Keratinocyte (primary cell): ENCODE measurements around the gene ATAD1. TPM values are rescaled to one million over a fixed set of nuclear protein-coding genes. Genes with fewer than 3 reads are reported as not detected.

ENCODE experiments used
- DNase-seq: peaks from one replicate; pipeline ENCODE4 v3.0.0-alpha.2; 2011; ENCODE audit warnings: low read depth, missing footprints, low spot score
- FAIRE-seq: peaks from 2 replicates; lab custom pipeline; 2011; peaks lifted over from hg19 to GRCh38; lab: Jason Lieb, UNC
- H2AFZ ChIP-seq: 2 replicates; pipeline ENCODE4 v1.6.0; 2012; ENCODE audit warnings: low read length, control low read depth, inconsistent platforms; ENCODE audit not compliant: control insufficient read depth
- H3K27ac ChIP-seq: 2 replicates; pipeline ENCODE4 v1.5.1; 2011; ENCODE audit warnings: low read length; ENCODE audit not compliant: control insufficient read depth, insufficient read depth
- H3K27me3 ChIP-seq: 3 replicates; pipeline ENCODE4 v1.6.0; 2011; ENCODE audit warnings: low read length; ENCODE audit not compliant: control insufficient read depth, insufficient read depth; ENCODE audit errors: extremely low read depth
- H3K36me3 ChIP-seq, 2 experiments: 2 replicates in 1 of 2; 3 replicates in 1 of 2; pipeline ENCODE4 v1.5.1; 2011; ENCODE audit warnings: low read length in 2 of 2, mild to moderate bottlenecking in 1 of 2; ENCODE audit not compliant: control insufficient read depth in 2 of 2, insufficient read depth in 2 of 2; ENCODE audit errors: extremely low read depth in 1 of 2
- H3K4me1 ChIP-seq: 3 replicates; pipeline ENCODE4 v1.5.1; 2011; ENCODE audit warnings: low read length; ENCODE audit not compliant: control insufficient read depth, insufficient read depth; ENCODE audit errors: extremely low read depth
- H3K4me2 ChIP-seq: 3 replicates; pipeline ENCODE4 v1.6.0; 2011; ENCODE audit warnings: low read depth, low read length; ENCODE audit not compliant: control insufficient read depth, insufficient read depth; ENCODE audit errors: extremely low read depth
- H3K4me3 ChIP-seq, 3 experiments: fragments of 200-600 bp in 1 of 3; sonication (generic) in 1 of 3; 2 replicates in 2 of 3; 3 replicates in 1 of 3; pipeline ENCODE4 v1.5.1; 2011 to 2016; ENCODE audit warnings: low read length in 3 of 3, mild to moderate bottlenecking in 3 of 3, control low read depth in 2 of 3, inconsistent platforms in 1 of 3, low read depth in 1 of 3, mixed read lengths in 1 of 3, mixed run types in 1 of 3, moderate library complexity in 1 of 3; ENCODE audit not compliant: control insufficient read depth in 2 of 3, insufficient read depth in 2 of 3; ENCODE audit errors: extremely low read depth in 1 of 3
- H3K79me2 ChIP-seq: 2 replicates; pipeline ENCODE4 v1.6.0; 2012; ENCODE audit warnings: low read length; ENCODE audit not compliant: control insufficient read depth, insufficient read depth
- H3K9ac ChIP-seq: 3 replicates; pipeline ENCODE4 v1.6.0; 2011; ENCODE audit warnings: low read length; ENCODE audit not compliant: control insufficient read depth, insufficient read depth; ENCODE audit errors: extremely low read depth
- H3K9me1 ChIP-seq: 3 replicates; pipeline ENCODE4 v1.6.0; 2011; ENCODE audit warnings: low read length; ENCODE audit not compliant: control insufficient read depth, insufficient read depth; ENCODE audit errors: extremely low read depth
- H3K9me3 ChIP-seq: 2 replicates; pipeline ENCODE4 v1.5.1; 2012; ENCODE audit warnings: low read depth, low read length; ENCODE audit not compliant: control insufficient read depth
- H4K20me1 ChIP-seq: 3 replicates; pipeline ENCODE4 v1.6.0; 2011; ENCODE audit warnings: low read length; ENCODE audit not compliant: control insufficient read depth, insufficient read depth; ENCODE audit errors: extremely low read depth
- EZH2 ChIP-seq: IDR thresholded peaks from one replicate; pipeline ENCODE4 v1.6.1; 2012; ENCODE audit warnings: inconsistent platforms, mild to moderate bottlenecking, low read length, moderate library complexity
- dilution Hi-C: fragments of 300-500 bp; cut with MboI; formaldehyde crosslinking; loops from one replicate; pipeline ENCODE4 v1.7.0; 2020; ENCODE audit warnings: low sequenced_read_pairs; ENCODE audit not compliant: extremely low pct_ligation_motif_present
- polyA plus RNA-seq, 5 experiments: library from polyadenylated mRNA; depleted of rRNA in 3 of 5; stranded (reverse) in 3 of 5; stranded (forward) in 1 of 5; unstranded in 1 of 5; fragments of >200 nt; gene quantifications; 1 replicate in 1 of 5; 2 replicates in 3 of 5; 3 replicates in 1 of 5; pipeline versions ENCODE4 v1.2.1 to v1.2.3, GENCODE V29; 2011 to 2012; ENCODE audit warnings: missing spikeins in 2 of 5, low read depth in 1 of 5, low replicate concordance in 1 of 5
- TF ChIP-seq, protein P1 (sequence below), 3 experiments: IDR thresholded peaks in 1 of 3; conservative IDR thresholded peaks in 1 of 3; optimal IDR thresholded peaks in 1 of 3; 2 replicates in 2 of 3; 3 replicates in 1 of 3; pipeline versions ENCODE3 to v1.5.1; 2011; ENCODE audit warnings: low read length in 3 of 3, mild to moderate bottlenecking in 3 of 3, moderate library complexity in 2 of 3, control low read depth in 1 of 3, inconsistent platforms in 1 of 3; ENCODE audit not compliant: insufficient read depth in 2 of 3; ENCODE audit errors: extremely low read depth in 1 of 3

ATAD1 gene
- polyA plus RNA-seq, 1 donor (not counting 4 experiments of a cell fraction or from before 2014, with no cell fraction given) = 51.0 TPM

DNA sequence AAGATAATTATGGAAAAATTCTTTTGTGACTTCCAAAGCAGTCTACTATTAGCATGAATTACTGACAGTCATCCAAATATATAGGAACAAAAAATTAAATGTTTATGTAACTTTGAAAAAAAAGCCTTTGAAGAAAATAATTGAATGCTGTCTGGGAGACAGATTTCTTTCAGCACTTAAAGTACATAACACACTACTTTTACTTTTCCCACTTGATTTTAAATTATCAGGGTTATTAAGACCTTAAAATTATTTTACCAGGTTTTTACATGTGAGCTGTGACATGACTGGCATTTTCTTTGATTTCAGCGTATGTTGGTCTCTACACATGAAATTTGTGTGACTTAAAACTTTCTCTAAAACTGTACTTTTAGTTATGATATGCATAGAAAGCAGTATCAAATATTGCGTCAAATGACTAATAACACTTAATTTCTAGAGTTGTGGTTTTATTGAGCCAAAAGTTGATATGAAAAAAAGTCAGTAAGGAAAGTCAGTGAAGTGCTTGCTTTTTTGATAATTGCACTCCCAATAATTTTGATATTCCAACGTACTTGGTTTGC lies 48.5 kb upstream of the ATAD1 start:
- Histone ChIP-seq H3K4me3 (peak overlapping the region; percentile 69 to 80 (median 78)), H3K9me3 (no peaks in the 10 kb centered on the region), H3K27ac (peak overlapping the region; percentile 76), H3K4me1 (peaks cover 17% of the 10 kb centered on the region), H3K79me2 (peaks cover 74% of the 10 kb centered on the region), H3K36me3 (no peaks in the 10 kb centered on the region), H3K27me3 (no peaks in the 10 kb centered on the region), H3K4me2 (peak overlapping the region; percentile 79), H3K9ac (peak overlapping the region; percentile 86), H3K9me1 (no peaks in the 10 kb centered on the region), H4K20me1 (peaks cover 6% of the 10 kb centered on the region), H2AFZ (no peak overlapping the region)
- TF ChIP-seq, protein P1, sequence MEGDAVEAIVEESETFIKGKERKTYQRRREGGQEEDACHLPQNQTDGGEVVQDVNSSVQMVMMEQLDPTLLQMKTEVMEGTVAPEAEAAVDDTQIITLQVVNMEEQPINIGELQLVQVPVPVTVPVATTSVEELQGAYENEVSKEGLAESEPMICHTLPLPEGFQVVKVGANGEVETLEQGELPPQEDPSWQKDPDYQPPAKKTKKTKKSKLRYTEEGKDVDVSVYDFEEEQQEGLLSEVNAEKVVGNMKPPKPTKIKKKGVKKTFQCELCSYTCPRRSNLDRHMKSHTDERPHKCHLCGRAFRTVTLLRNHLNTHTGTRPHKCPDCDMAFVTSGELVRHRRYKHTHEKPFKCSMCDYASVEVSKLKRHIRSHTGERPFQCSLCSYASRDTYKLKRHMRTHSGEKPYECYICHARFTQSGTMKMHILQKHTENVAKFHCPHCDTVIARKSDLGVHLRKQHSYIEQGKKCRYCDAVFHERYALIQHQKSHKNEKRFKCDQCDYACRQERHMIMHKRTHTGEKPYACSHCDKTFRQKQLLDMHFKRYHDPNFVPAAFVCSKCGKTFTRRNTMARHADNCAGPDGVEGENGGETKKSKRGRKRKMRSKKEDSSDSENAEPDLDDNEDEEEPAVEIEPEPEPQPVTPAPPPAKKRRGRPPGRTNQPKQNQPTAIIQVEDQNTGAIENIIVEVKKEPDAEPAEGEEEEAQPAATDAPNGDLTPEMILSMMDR (optimal IDR thresholded peaks at IDR 0.05 in 1 of 3, IDR thresholded peaks at IDR 0.05 in 1 of 3, conservative IDR thresholded peaks at IDR 0.05 in 1 of 3; ENCODE audit: extremely low read depth in 1 of 3, insufficient read depth in 2 of 3, low read length in 3 of 3) = no peak
- no peak for TF ChIP-seq EZH2
- dilution Hi-C loops = no loop called here
- FAIRE-seq = no peak
- DNase-seq = no peak

DNA sequence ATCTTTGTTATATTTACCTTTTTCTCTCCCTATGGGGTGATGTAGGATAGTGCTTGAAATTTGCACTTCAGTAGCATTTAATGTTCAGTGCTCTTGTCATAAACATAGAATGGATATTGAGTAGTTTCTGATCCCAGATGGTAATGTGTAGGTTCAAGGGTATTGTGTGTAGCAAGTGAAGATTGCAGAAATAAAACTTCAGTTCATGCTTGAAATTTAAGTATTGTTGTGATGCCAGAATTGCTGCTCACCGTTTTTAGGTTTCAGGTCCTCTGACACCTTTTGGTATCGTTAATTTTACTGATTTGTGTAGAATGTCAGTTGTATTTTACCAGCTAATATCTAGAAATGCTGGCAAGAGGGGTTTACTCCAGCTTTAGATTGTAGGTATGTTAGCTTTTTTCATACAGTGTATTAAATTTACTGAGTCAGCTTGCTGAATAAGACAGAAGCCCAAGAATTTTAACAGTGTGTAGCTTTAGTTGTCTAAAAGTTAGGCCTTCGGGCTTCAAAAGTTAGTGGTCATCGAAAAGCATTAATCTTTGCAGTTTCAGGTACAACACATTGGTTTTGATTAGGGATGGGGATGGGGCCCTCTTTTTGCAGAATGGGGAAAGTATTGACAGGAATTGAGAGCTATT lies 47.3 kb upstream of the ATAD1 start:
- H3K4me2 ChIP-seq = peak overlapping the region; percentile 79
- no peaks in the 10 kb centered on the region for H3K9me3 ChIP-seq
- H3K36me3 ChIP-seq = no peaks in the 10 kb centered on the region
- DNase-seq (no peak), FAIRE-seq (no peak)
- TF ChIP-seq, protein P1 (optimal IDR thresholded peaks at IDR 0.05 in 1 of 3, IDR thresholded peaks at IDR 0.05 in 1 of 3, conservative IDR thresholded peaks at IDR 0.05 in 1 of 3; ENCODE audit: extremely low read depth in 1 of 3, insufficient read depth in 2 of 3, low read length in 3 of 3) = no peak
- TF ChIP-seq EZH2 = no peak
- peak overlapping the region; percentile 86 for H3K9ac ChIP-seq
- no peaks in the 10 kb centered on the region for H3K27me3 ChIP-seq
- H3K79me2 ChIP-seq = peaks cover 62% of the 10 kb centered on the region
- H3K4me1 ChIP-seq = peaks cover 22% of the 10 kb centered on the region
- H3K4me3 ChIP-seq = peak overlapping the region; percentile 69 to 80 (median 78)
- dilution Hi-C loops = no loop called here
- peaks cover 6% of the 10 kb centered on the region for H4K20me1 ChIP-seq
- no peak overlapping the region for H2AFZ ChIP-seq
- H3K9me1 ChIP-seq = no peaks in the 10 kb centered on the region
- peak overlapping the region; percentile 76 for H3K27ac ChIP-seq
